Erythroblast (primary cell): ENCODE measurements around the gene TMEM200A.

Experiments used
- GATA1 ChIP-seq: IDR thresholded peaks from 2 replicates; pipeline ENCODE4 v1.6.1; 2011; ENCODE audit warnings: low read depth, mild to moderate bottlenecking, control low read depth, low read length, moderate library complexity
- POLR2A ChIP-seq: IDR thresholded peaks from 2 replicates; pipeline ENCODE4 v1.6.1; 2011; ENCODE audit warnings: mild to moderate bottlenecking, low read length

DNA sequence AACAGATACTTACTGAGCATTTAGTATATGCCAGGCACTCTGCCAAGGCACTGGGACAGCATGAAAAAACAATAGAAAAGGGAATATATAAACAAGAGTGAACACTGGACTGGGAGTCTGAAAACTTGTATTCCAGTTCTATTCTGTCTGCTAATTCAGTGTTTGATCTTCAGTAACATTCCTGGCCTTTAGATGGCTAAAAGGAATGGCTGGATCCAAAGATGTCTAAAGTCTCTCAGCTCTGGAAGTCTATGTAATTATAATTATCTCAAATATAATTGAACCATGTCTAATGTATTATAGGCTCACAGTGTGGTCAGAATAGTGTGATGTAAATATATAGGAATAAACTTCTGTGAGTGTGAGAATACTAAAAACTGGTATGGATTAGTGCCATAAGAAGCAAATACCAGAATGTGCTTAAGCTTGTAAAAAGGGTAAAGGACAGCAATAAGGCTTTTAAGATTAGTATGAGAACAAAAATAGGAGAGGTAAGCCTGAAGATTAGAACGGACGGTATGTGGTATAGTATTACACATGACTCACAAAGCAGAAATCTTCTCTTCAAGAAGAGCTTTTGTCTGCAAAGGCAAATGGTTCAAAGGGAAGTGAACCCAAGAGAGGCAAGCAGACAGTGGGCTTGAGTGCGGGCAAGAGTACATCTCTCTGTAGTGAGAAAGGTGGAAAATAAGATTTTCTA, 68.5 kb downstream of the TMEM200A start:
- no peak for TF ChIP-seq POLR2A
- TF ChIP-seq GATA1, result no peak
